ENCODE data around the gene TNIP2. TPM values are rescaled to one million over a fixed set of nuclear protein-coding genes. Genes with fewer than 3 reads are reported as not detected.
A peak's percentile ranks its signal among the peaks of the same experiment; 100 is the strongest.
"Not testable (repeated sequence)": the region's sequence is repeated elsewhere in the genome, so short reads cannot be mapped to it uniquely, and the experiment has no call there.

TNIP2 gene
- total RNA-seq, 4 donors from 2014 or later = 21.8 to 36.0 (median 30.8) TPM

DNA sequence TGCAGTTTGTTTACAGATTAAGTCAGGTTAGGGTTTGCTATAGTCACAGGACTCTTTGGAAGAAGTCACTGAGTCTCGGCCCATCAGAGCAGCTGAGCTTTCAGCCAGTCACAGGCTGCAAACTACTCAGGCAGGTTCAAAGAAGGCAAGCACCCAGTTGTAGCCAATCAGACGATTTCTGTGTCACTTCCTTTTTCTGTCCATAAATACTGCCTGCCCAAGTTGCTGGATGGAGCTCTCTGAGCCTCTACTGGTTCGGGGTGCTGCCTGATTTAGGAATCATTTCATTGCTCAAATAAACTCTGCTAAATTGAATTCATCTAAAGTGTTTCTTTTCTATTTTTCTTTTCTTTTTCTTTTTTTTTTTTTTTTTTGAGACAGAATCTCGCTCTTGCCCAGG lies 29.5 kb upstream of the TNIP2 start:
- peak; percentile 20 to 40 for DNase-seq (ENCODE audit: low spot score in 2 of 2)
- Histone ChIP-seq H3K9me3 (no peaks in the 10 kb centered on the region), H3K27ac (no peak overlapping the region), H3K4me3 (no peak overlapping the region), H3K36me3 (no peaks in the 10 kb centered on the region), H3K4me1 (peaks cover 15% of the 10 kb centered on the region), H3K27me3 (no peaks in the 10 kb centered on the region)
- TF ChIP-seq POLR2A (IDR thresholded peaks at IDR 0.05) (no peak), EP300 (IDR thresholded peaks at IDR 0.05) (no peak), POLR2AphosphoS5 (IDR thresholded peaks at IDR 0.05) (no peak)
- TF ChIP-seq, protein P1, sequence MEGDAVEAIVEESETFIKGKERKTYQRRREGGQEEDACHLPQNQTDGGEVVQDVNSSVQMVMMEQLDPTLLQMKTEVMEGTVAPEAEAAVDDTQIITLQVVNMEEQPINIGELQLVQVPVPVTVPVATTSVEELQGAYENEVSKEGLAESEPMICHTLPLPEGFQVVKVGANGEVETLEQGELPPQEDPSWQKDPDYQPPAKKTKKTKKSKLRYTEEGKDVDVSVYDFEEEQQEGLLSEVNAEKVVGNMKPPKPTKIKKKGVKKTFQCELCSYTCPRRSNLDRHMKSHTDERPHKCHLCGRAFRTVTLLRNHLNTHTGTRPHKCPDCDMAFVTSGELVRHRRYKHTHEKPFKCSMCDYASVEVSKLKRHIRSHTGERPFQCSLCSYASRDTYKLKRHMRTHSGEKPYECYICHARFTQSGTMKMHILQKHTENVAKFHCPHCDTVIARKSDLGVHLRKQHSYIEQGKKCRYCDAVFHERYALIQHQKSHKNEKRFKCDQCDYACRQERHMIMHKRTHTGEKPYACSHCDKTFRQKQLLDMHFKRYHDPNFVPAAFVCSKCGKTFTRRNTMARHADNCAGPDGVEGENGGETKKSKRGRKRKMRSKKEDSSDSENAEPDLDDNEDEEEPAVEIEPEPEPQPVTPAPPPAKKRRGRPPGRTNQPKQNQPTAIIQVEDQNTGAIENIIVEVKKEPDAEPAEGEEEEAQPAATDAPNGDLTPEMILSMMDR (IDR thresholded peaks at IDR 0.05) = no peak
- 61% methylated on average over 4 of the region's 4 CpGs for WGBS

DNA sequence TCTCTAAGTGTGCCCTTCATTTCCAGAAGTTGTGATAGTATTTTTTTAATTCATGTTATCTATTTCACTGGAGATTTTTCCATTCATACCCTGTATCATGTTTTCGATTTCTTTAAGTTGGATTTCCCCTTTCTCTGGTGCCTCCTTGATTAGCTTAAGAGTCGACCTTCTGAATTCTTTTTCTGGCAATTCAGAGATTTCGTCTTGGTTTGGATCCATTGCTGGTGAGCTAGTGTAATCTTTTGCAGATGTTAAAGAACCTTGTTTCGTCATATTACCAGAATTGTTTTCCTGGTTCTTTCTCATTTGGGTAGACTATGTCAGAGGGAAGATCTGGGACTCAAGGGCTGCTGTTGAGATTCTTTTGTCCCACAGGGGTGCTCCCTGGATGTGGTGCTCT lies 27.7 kb upstream of the TNIP2 start:
- no peaks in the 10 kb centered on the region for H3K36me3 ChIP-seq
- no peaks in the 10 kb centered on the region for H3K27me3 ChIP-seq
- no peak for DNase-seq (ENCODE audit: low spot score in 2 of 2)
- TF ChIP-seq EP300 (IDR thresholded peaks at IDR 0.05) (no peak), POLR2A (IDR thresholded peaks at IDR 0.05) (no peak), POLR2AphosphoS5 (IDR thresholded peaks at IDR 0.05) (no peak)
- TF ChIP-seq, protein P1 (IDR thresholded peaks at IDR 0.05) = no peak
- no peaks in the 10 kb centered on the region for H3K9me3 ChIP-seq
- H3K4me1 ChIP-seq = peaks cover 13% of the 10 kb centered on the region
- H3K27ac ChIP-seq = no peak overlapping the region
- H3K4me3 ChIP-seq = no peak overlapping the region
- 75% methylated on average over 4 of the region's 4 CpGs for WGBS

DNA sequence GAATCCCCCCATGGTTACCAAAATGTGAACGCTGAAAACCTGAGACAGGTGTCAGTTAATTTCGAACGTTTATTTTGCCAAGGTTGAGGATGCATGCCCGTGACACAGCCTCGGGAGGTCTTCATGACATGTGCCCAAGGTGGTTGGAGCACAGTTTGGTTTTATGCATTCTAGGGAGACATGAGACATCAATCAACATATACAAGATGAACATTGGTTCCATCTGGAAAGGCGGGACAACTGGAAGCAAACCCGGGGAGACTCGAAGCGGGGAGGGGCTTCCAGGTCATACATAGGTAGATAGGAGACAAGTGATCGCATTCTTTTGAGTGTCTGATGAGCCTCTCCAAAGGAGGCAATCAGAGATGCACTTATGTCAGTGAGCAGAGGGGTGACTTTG lies 25.8 kb upstream of the TNIP2 start:
- peak; percentile 25 to 31 for DNase-seq (ENCODE audit: low spot score in 2 of 2)
- Histone ChIP-seq H3K36me3 (no peaks in the 10 kb centered on the region), H3K4me3 (no peak overlapping the region), H3K27me3 (no peaks in the 10 kb centered on the region), H3K4me1 (no peaks in the 10 kb centered on the region), H3K9me3 (no peaks in the 10 kb centered on the region), H3K27ac (no peak overlapping the region)
- TF ChIP-seq, protein P1 (IDR thresholded peaks at IDR 0.05) = no peak
- TF ChIP-seq EP300 (IDR thresholded peaks at IDR 0.05) = no peak
- TF ChIP-seq POLR2A (IDR thresholded peaks at IDR 0.05) = no peak
- no peak for TF ChIP-seq POLR2AphosphoS5 (IDR thresholded peaks at IDR 0.05)
- 88% methylated on average over 10 of the region's 10 CpGs for WGBS

GRCh38 chr4:2780643-2781042 lies 24.5 kb upstream of the TNIP2 start:
- not testable (repeated sequence) for H3K27me3 ChIP-seq, H3K4me1 ChIP-seq, H3K36me3 ChIP-seq, H3K27ac ChIP-seq, H3K4me3 ChIP-seq, H3K9me3 ChIP-seq
- 93% methylated on average over 5 of the region's 5 CpGs for WGBS
- DNase-seq (ENCODE audit: low spot score in 2 of 2) = peak; percentile 1 to 21

DNA sequence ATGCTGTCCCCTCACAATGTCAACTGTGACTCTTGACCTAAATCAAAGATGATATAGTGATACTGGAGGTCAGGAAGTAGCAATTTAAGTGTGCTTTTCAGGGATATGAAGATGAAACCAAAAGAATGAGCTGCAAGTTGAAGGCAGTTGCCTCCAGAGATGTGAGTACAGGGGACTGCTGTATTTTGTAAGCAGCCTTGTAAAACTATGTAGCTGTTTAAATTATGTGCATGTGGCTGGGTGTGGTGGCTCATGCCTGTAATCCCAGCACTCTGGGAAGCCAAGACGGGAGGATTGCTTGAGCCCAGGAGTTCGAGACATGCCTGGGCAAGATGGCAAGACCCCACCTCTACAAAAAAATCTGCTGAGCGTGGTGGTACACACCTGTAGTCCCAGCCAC lies 15.1 kb upstream of the TNIP2 start:
- no peaks in the 10 kb centered on the region for H3K9me3 ChIP-seq
- H3K4me1 ChIP-seq = peaks cover 8% of the 10 kb centered on the region
- DNase-seq (ENCODE audit: low spot score in 2 of 2) = peak in 1 of 2 donors; percentile 25
- WGBS = 64% methylated on average over 3 of the region's 3 CpGs
- TF ChIP-seq, protein P1 (IDR thresholded peaks at IDR 0.05) = no peak
- no peak for TF ChIP-seq POLR2A (IDR thresholded peaks at IDR 0.05)
- no peak for TF ChIP-seq EP300 (IDR thresholded peaks at IDR 0.05)
- TF ChIP-seq POLR2AphosphoS5 (IDR thresholded peaks at IDR 0.05) = no peak
- no peak overlapping the region for H3K4me3 ChIP-seq
- no peak overlapping the region for H3K27ac ChIP-seq
- H3K27me3 ChIP-seq = no peaks in the 10 kb centered on the region
- no peaks in the 10 kb centered on the region for H3K36me3 ChIP-seq

- TF ChIP-seq, protein P1 (IDR thresholded peaks at IDR 0.05) = no peak
- TF ChIP-seq POLR2AphosphoS5 (IDR thresholded peaks at IDR 0.05) (no peak), POLR2A (IDR thresholded peaks at IDR 0.05) (no peak), EP300 (IDR thresholded peaks at IDR 0.05) (no peak)
- Histone ChIP-seq H3K27ac (no peak overlapping the region), H3K9me3 (no peaks in the 10 kb centered on the region), H3K36me3 (no peaks in the 10 kb centered on the region), H3K4me3 (no peak overlapping the region), H3K27me3 (no peaks in the 10 kb centered on the region), H3K4me1 (peaks cover 9% of the 10 kb centered on the region)
- DNase-seq (ENCODE audit: low spot score in 2 of 2) = no peak
- WGBS = 75% methylated on average over 11 of the region's 15 CpGs
Observed at GRCh38 chr4:2768921-2769336, 12.8 kb upstream of the TNIP2 start.

Measured in suprapubic skin (tissue), 4 donors.